HCT116 (cell line): ENCODE measurements around the gene DPF3. TPM values are rescaled to one million over a fixed set of nuclear protein-coding genes. Genes with fewer than 3 reads are reported as not detected.

Experiments
- ATAC-seq: fragments of 200-7000 bp; cut with Tn5 transposase; 2 replicates; pipeline ENCODE4 v1.9.1; 2020; ENCODE audit warnings: mild to moderate bottlenecking, moderate library complexity
- BruUV-seq: library from RNA; stranded (reverse); fragments of 400-500 nt; replicated peaks from 2 replicates; lab custom pipeline; 2021; lab: Mats Ljungman, UMichigan
- CTCF ChIA-PET: fragments of 300-600 bp; sonication (Branson Sonifier 250); formaldehyde crosslinking; loops from one replicate; lab custom pipeline; 2021; ENCODE audit warnings: antibody characterized with exemption; lab: Charles Lee
- POLR2A ChIA-PET: fragments of 300-600, 350-600 bp; sonication (Branson Sonifier 250); formaldehyde crosslinking; loops from one replicate; lab custom pipeline; 2021; ENCODE audit warnings: antibody characterized with exemption; lab: Charles Lee
- RAD21 ChIA-PET, 2 experiments: fragments of 300-600 bp; sonication (Branson Sonifier 250); formaldehyde crosslinking; loops; one replicate each; lab custom pipeline; 2023; ENCODE audit warnings: low total read pairs in 2 of 2; ENCODE audit not compliant: uncharacterized antibody in 2 of 2, unreplicated experiment in 2 of 2, low non-redundant PET in 1 of 2; lab: Charles Lee
- DNase-seq: peaks from one replicate; pipeline ENCODE4 v3.0.0-alpha.2; 2010; ENCODE audit warnings: low read depth, low spot score
- H2AFZ ChIP-seq: fragments of 200-600 bp; shearing (Covaris generic), sonication (generic); 2 replicates; pipeline ENCODE4 v1.6.1; 2017; ENCODE audit warnings: low read depth, mixed run types, mixed read lengths, antibody characterized with exemption, low read length; ENCODE audit not compliant: poor library complexity, severe bottlenecking
- H3K27ac ChIP-seq: 2 replicates; pipeline ENCODE4 v1.5.1; 2012; ENCODE audit warnings: low read depth, low read length
- H3K27me3 ChIP-seq: fragments of 200-600 bp; sonication (generic); 2 replicates; pipeline ENCODE4 v1.6.1; 2016; ENCODE audit warnings: mixed run types, low read length, mixed read lengths; ENCODE audit not compliant: insufficient read depth
- H3K36me3 ChIP-seq, 2 experiments: fragments of 200-500 bp in 1 of 2; fragments of 200-600 bp in 1 of 2; sonication (Bioruptor generic) in 1 of 2; sonication (generic) in 1 of 2; 2 replicates each; pipeline versions ENCODE4 v1.5.1 to v1.6.1; 2014 to 2016; ENCODE audit warnings: low read length in 2 of 2, inconsistent platforms in 1 of 2, mixed read lengths in 1 of 2, mixed run types in 1 of 2; ENCODE audit not compliant: insufficient read depth in 2 of 2, control insufficient read depth in 1 of 2
- H3K4me1 ChIP-seq, 2 experiments: fragments of 200-600 bp in 1 of 2; sonication (generic) in 1 of 2; 2 replicates each; pipeline versions ENCODE4 v1.5.1 to v1.6.1; 2012 to 2017; ENCODE audit warnings: low read length in 2 of 2, inconsistent platforms in 1 of 2, mild to moderate bottlenecking in 1 of 2, mixed read lengths in 1 of 2, mixed run types in 1 of 2, moderate library complexity in 1 of 2; ENCODE audit not compliant: insufficient read depth in 2 of 2, control insufficient read depth in 1 of 2
- H3K4me2 ChIP-seq: fragments of 200-600 bp; sonication (generic); 2 replicates; pipeline ENCODE4 v1.6.1; 2017; ENCODE audit warnings: mixed run types, low read length, mixed read lengths
- H3K4me3 ChIP-seq, 2 experiments: fragments of 200-600 bp in 1 of 2; sonication (generic) in 1 of 2; replicated peaks in 1 of 2; 2 replicates each; pipeline ENCODE4 v1.5.1; 2011 to 2016; ENCODE audit warnings: low read length in 2 of 2, control low read depth in 1 of 2, low read depth in 1 of 2, mild to moderate bottlenecking in 1 of 2, mixed read lengths in 1 of 2, mixed run types in 1 of 2
- H3K79me2 ChIP-seq: fragments of 200-600 bp; sonication (generic); 2 replicates; pipeline ENCODE4 v1.6.1; 2017; ENCODE audit warnings: mild to moderate bottlenecking, mixed run types, low read length, moderate library complexity, mixed read lengths; ENCODE audit not compliant: insufficient read depth
- H3K9ac ChIP-seq: fragments of 200-600 bp; sonication (generic); 2 replicates; pipeline ENCODE4 v1.6.1; 2016; ENCODE audit warnings: low read length, mixed read lengths
- H3K9me2 ChIP-seq: fragments of 200-600 bp; sonication (generic), shearing (Covaris generic); 2 replicates; pipeline ENCODE4 v1.6.1; 2017; ENCODE audit warnings: mixed run types, mild to moderate bottlenecking, moderate library complexity; ENCODE audit not compliant: insufficient read depth
- H3K9me3 ChIP-seq, 2 experiments: fragments of 200-500 bp in 1 of 2; fragments of 200-600 bp in 1 of 2; sonication (Bioruptor generic) in 1 of 2; sonication (generic) in 1 of 2; 2 replicates each; pipeline ENCODE4 v1.6.1; 2014 to 2017; ENCODE audit warnings: low read length in 2 of 2, mixed read lengths in 2 of 2, inconsistent platforms in 1 of 2, low read depth in 1 of 2, mild to moderate bottlenecking in 1 of 2, mixed run types in 1 of 2, moderate library complexity in 1 of 2; ENCODE audit not compliant: control insufficient read depth in 1 of 2, insufficient read depth in 1 of 2
- H4K20me1 ChIP-seq: fragments of 200-600 bp; sonication (generic), shearing (Covaris generic); 2 replicates; pipeline ENCODE4 v1.6.1; 2017; ENCODE audit warnings: mixed run types, mild to moderate bottlenecking, moderate library complexity; ENCODE audit not compliant: insufficient read depth
- CEBPB ChIP-seq: IDR thresholded peaks from 2 replicates; pipeline ENCODE4 v1.6.1; 2012; ENCODE audit warnings: low read depth
- EGR1 ChIP-seq: IDR thresholded peaks from 2 replicates; pipeline ENCODE4 v1.6.1; 2012; ENCODE audit warnings: low read depth
- ELF1 ChIP-seq: IDR thresholded peaks from 2 replicates; pipeline ENCODE4 v1.6.1; 2012; ENCODE audit warnings: low read depth, borderline replicate concordance
- FOSL1 ChIP-seq: IDR thresholded peaks from 2 replicates; pipeline ENCODE4 v1.6.1; 2012; ENCODE audit warnings: low read depth
- MAX ChIP-seq: IDR thresholded peaks from 2 replicates; pipeline ENCODE4 v1.6.1; 2012
- POLR2A ChIP-seq: IDR thresholded peaks from 2 replicates; pipeline ENCODE4 v1.7.0; 2011; ENCODE audit warnings: borderline replicate concordance; ENCODE audit not compliant: insufficient read depth, insufficient read length; ENCODE audit errors: extremely low read depth
- POLR2AphosphoS5 ChIP-seq: IDR thresholded peaks from 2 replicates; pipeline ENCODE4 v1.6.1; 2011; ENCODE audit warnings: mild to moderate bottlenecking, low read depth, low read length, moderate library complexity
- REST ChIP-seq: IDR thresholded peaks from 2 replicates; pipeline ENCODE4 v1.6.1; 2012; ENCODE audit warnings: low read depth
- SIN3A ChIP-seq: IDR thresholded peaks from 2 replicates; pipeline ENCODE4 v1.6.1; 2012; ENCODE audit warnings: low read depth
- SP1 ChIP-seq: IDR thresholded peaks from 2 replicates; pipeline ENCODE4 v1.6.1; 2012; ENCODE audit warnings: low read depth
- YY1 ChIP-seq: IDR thresholded peaks from 2 replicates; pipeline ENCODE4 v1.6.1; 2011; ENCODE audit warnings: low read length, low read depth, moderate library complexity, mild to moderate bottlenecking; ENCODE audit not compliant: insufficient replicate concordance; ENCODE audit errors: extremely low read depth
- ZNF274 ChIP-seq: fragments of 200-500 bp; sonication (Bioruptor generic); IDR thresholded peaks from 2 replicates; pipeline ENCODE4 v1.6.1; 2014; ENCODE audit warnings: mild to moderate bottlenecking, low read depth, low read length, inconsistent platforms
- intact Hi-C: fragments of 100-400 bp; cut with micrococcal nuclease; formaldehyde crosslinking; loops from 2 replicates; pipeline ENCODE4 v1.10.0; 2022
- total RNA-seq: library from RNA; stranded (reverse); gene quantifications from one replicate; pipeline ENCODE4 v1.2.1, GENCODE V29; 2021; ENCODE audit not compliant: unreplicated experiment
- TF ChIP-seq, protein P1 (sequence below): IDR thresholded peaks from 2 replicates; pipeline ENCODE4 v1.6.1; 2011; ENCODE audit warnings: mild to moderate bottlenecking, low read length, moderate library complexity; ENCODE audit not compliant: insufficient replicate concordance; ENCODE audit errors: extremely low read depth

DPF3 gene
- total RNA-seq, 1 experiment from 2014 or later, result 0.27 TPM

DNA sequence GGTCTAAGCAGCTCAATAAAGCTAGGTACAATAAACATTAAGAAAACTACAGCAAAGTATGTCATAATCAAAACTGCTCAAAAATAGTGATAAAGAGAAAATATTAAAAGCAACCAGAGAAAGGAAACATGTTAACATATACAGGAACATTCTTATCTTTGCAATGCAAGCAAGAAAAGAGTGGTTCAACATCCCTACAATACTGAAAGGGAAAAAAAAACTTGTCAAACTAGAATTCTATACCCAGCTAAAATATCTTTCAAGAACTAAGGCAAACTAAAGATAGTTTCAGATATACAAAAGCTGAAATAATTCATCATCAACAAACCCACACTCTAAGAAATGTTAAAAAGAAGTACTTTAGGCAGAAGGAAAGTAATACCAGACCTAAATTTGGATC is 134.2 kb downstream of the DPF3 start:
- intact Hi-C loops, result no loop called here
- Histone ChIP-seq H3K4me2 (no peak overlapping the region), H2AFZ (no peak overlapping the region), H4K20me1 (no peaks in the 10 kb centered on the region), H3K4me1 (no peaks in the 10 kb centered on the region), H3K79me2 (no peaks in the 10 kb centered on the region), H3K9me3 (peaks cover 0 to 16% of the 10 kb centered on the region in 2 experiments; a peak in 2 of 4 replicates), H3K36me3 (no peaks in the 10 kb centered on the region), H3K27ac (no peak overlapping the region), H3K9me2 (no peaks in the 10 kb centered on the region), H3K27me3 (no peaks in the 10 kb centered on the region), H3K9ac (no peak overlapping the region), H3K4me3 (no peak overlapping the region)
- no peak for TF ChIP-seq REST
- TF ChIP-seq EGR1, result no peak
- TF ChIP-seq MAX, result no peak
- TF ChIP-seq FOSL1, result no peak
- TF ChIP-seq YY1, result no peak
- TF ChIP-seq, protein P1, sequence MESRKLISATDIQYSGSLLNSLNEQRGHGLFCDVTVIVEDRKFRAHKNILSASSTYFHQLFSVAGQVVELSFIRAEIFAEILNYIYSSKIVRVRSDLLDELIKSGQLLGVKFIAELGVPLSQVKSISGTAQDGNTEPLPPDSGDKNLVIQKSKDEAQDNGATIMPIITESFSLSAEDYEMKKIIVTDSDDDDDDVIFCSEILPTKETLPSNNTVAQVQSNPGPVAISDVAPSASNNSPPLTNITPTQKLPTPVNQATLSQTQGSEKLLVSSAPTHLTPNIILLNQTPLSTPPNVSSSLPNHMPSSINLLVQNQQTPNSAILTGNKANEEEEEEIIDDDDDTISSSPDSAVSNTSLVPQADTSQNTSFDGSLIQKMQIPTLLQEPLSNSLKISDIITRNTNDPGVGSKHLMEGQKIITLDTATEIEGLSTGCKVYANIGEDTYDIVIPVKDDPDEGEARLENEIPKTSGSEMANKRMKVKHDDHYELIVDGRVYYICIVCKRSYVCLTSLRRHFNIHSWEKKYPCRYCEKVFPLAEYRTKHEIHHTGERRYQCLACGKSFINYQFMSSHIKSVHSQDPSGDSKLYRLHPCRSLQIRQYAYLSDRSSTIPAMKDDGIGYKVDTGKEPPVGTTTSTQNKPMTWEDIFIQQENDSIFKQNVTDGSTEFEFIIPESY, result no peak
- no peak for TF ChIP-seq CEBPB
- TF ChIP-seq POLR2A, result no peak
- no peak for TF ChIP-seq SIN3A
- no peak for TF ChIP-seq ZNF274
- TF ChIP-seq POLR2AphosphoS5, result no peak
- TF ChIP-seq SP1, result no peak
- no peak for TF ChIP-seq ELF1
- DNase-seq (no peak), ATAC-seq (no peak)
- ChIA-PET POLR2A (no interaction called here), RAD21 (no interaction called here), CTCF (no interaction called here)
- no TSS peak for BruUV-seq
